Measurements from ENCODE around the gene MIF4GD.

DNA sequence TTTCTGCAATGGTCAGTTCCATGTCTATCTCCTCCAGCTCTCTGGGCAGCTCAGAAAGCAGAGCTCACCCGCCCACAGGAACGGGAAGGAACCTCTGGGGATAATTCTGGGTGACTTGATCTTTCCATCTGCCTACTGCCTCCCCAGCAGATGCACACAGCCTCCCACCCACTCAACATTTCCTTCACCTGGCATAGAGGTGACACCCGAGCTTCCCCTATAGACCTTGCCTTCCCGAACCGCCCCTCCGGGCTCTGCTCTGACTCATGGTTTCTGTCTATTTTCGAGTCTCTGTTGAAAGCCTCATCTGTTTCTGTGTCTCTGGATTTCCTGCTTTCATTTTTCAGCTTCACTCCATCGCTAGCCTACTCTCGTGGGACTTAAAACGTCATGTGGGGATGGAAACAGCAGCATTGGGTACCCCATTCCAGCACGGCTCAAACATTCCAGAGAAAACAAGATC lies 21.0 kb downstream of the MIF4GD start:
- TF ChIP-seq ESRRG (CRISPR knock-in tag; IDR thresholded peaks at IDR 0.05) (no peak), TOX (CRISPR knock-in tag; IDR thresholded peaks at IDR 0.05; ENCODE audit: borderline replicate concordance) (no peak)
- TF ChIP-seq, protein P1, sequence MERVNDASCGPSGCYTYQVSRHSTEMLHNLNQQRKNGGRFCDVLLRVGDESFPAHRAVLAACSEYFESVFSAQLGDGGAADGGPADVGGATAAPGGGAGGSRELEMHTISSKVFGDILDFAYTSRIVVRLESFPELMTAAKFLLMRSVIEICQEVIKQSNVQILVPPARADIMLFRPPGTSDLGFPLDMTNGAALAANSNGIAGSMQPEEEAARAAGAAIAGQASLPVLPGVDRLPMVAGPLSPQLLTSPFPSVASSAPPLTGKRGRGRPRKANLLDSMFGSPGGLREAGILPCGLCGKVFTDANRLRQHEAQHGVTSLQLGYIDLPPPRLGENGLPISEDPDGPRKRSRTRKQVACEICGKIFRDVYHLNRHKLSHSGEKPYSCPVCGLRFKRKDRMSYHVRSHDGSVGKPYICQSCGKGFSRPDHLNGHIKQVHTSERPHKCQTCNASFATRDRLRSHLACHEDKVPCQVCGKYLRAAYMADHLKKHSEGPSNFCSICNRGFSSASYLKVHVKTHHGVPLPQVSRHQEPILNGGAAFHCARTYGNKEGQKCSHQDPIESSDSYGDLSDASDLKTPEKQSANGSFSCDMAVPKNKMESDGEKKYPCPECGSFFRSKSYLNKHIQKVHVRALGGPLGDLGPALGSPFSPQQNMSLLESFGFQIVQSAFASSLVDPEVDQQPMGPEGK (CRISPR knock-in tag; IDR thresholded peaks at IDR 0.05; ENCODE audit: borderline replicate concordance): no peak

Measured in SK-N-SH treated with all-trans-retinoic acid at 6 μM for 48 hours (cell line).